PC-9 (cell line): ENCODE data around the gene RFTN1. TPM values are rescaled to one million over a fixed set of nuclear protein-coding genes. Genes with fewer than 3 reads are reported as not detected.

ENCODE experiments used
- BruUV-seq: library from RNA; stranded (reverse); fragments of 400-500 nt; replicated peaks from 2 replicates; lab custom pipeline; 2021; lab: Mats Ljungman, UMichigan
- CTCF ChIA-PET: fragments of 300-600 bp; sonication (Branson Sonifier 250); formaldehyde crosslinking; loops from one replicate; lab custom pipeline; 2022; ENCODE audit warnings: antibody characterized with exemption; lab: Charles Lee
- POLR2A ChIA-PET: fragments of 300-600 bp; sonication (Branson Sonifier 250); formaldehyde crosslinking; loops from one replicate; lab custom pipeline; 2022; ENCODE audit warnings: antibody characterized with exemption; ENCODE audit not compliant: unreplicated experiment; lab: Charles Lee
- DNase-seq, 2 experiments: peaks; one replicate each; pipeline versions ENCODE4 v3.0.0 to v3.0.0-alpha.2; 2015 to 2022; ENCODE audit warnings: mixed read lengths in 1 of 2
- H2AFZ ChIP-seq: fragments of 200-600 bp; sonication (generic); 2 replicates; pipeline ENCODE4 v1.8.1; 2017; ENCODE audit warnings: antibody characterized with exemption
- H3F3A ChIP-seq: fragments of 200-600 bp; sonication (generic); 2 replicates; pipeline ENCODE4 v1.8.1; 2017; ENCODE audit warnings: antibody characterized with exemption, mild to moderate bottlenecking, low read depth; ENCODE audit not compliant: insufficient read depth
- H3K27ac ChIP-seq: fragments of 200-600 bp; sonication (generic); 2 replicates; pipeline ENCODE4 v1.6.1; 2016; ENCODE audit warnings: mixed run types
- H3K27me3 ChIP-seq: fragments of 200-600 bp; sonication (generic); 2 replicates; pipeline ENCODE4 v1.6.1; 2016; ENCODE audit warnings: low read depth, mixed run types; ENCODE audit not compliant: insufficient read depth
- H3K36me3 ChIP-seq: fragments of 200-600 bp; sonication (generic); 2 replicates; pipeline ENCODE4 v1.6.1; 2016; ENCODE audit warnings: low read depth, mixed run types
- H3K4me1 ChIP-seq: fragments of 200-600 bp; sonication (generic); replicated peaks from 2 replicates; pipeline ENCODE4 v1.6.1; 2016; ENCODE audit warnings: mixed run types; ENCODE audit not compliant: insufficient read depth
- H3K4me2 ChIP-seq: fragments of 200-600 bp; sonication (generic); 2 replicates; pipeline ENCODE4 v1.6.1; 2017; ENCODE audit warnings: mixed run types
- H3K4me3 ChIP-seq: fragments of 200-600 bp; sonication (generic); 2 replicates; pipeline ENCODE4 v1.6.1; 2016; ENCODE audit warnings: mixed run types
- H3K79me2 ChIP-seq: fragments of 200-600 bp; sonication (generic); 2 replicates; pipeline ENCODE4 v1.6.1; 2017; ENCODE audit warnings: low read depth, mixed run types
- H3K9me2 ChIP-seq: fragments of 200-600 bp; sonication (generic); 2 replicates; pipeline ENCODE4 v1.8.1; 2017; ENCODE audit warnings: mild to moderate bottlenecking; ENCODE audit not compliant: insufficient read depth
- H3K9me3 ChIP-seq: fragments of 200-600 bp; sonication (generic); 2 replicates; pipeline ENCODE4 v1.8.1; 2016; ENCODE audit warnings: low read depth; ENCODE audit not compliant: insufficient read depth
- H4K20me1 ChIP-seq: fragments of 200-600 bp; sonication (generic); 2 replicates; pipeline ENCODE4 v1.8.1; 2017; ENCODE audit not compliant: insufficient read depth
- EZH2 ChIP-seq: fragments of 200-600 bp; sonication (generic); IDR thresholded peaks from 2 replicates; pipeline ENCODE4 v1.8.0; 2017; ENCODE audit warnings: antibody characterized with exemption, low read depth
- intact Hi-C: fragments of 100-400 bp; cut with micrococcal nuclease; formaldehyde crosslinking; loops from one replicate; pipeline ENCODE4 v1.10.0; 2022; ENCODE audit not compliant: unreplicated experiment
- total RNA-seq: library from RNA; stranded (reverse); gene quantifications from 2 replicates; pipeline ENCODE4 v1.2.3, GENCODE V29; 2021
- TF ChIP-seq, protein P1 (sequence below): fragments of 200-600 bp; sonication (generic); conservative IDR thresholded peaks from 2 replicates; pipeline ENCODE4 v1.6.1; 2017; ENCODE audit warnings: mixed run types, antibody characterized with exemption, mild to moderate bottlenecking, moderate library complexity

The RFTN1 gene
- total RNA-seq, 1 experiment from 2014 or later: 0.41 TPM

DNA sequence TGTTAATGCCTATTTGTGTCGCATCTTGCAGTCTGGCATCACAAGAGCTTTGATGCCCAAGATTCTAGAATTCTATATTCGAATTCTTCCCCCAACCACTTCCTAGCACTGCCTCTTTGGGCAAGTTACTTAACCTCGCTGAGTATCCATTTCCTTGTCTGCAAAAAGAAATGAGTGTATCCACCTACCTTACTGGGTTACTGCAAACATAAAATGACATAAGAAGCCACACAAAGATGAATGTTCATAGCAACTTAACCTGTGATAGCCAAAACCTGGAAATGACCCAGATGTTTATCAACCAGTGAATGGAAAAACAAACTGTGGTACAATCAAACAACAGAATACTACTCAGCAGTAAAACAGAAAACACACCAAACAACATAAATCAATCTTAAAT is 24.9 kb downstream of the RFTN1 start:
- no peak overlapping the region for H3K4me3 ChIP-seq
- POLR2A ChIA-PET: no interaction called here
- H3K4me1 ChIP-seq: no peaks in the 10 kb centered on the region; the same call in 1 of the 2 replicates
- H3F3A ChIP-seq: no peaks in the 10 kb centered on the region
- H2AFZ ChIP-seq: no peak overlapping the region
- TF ChIP-seq, protein P1, sequence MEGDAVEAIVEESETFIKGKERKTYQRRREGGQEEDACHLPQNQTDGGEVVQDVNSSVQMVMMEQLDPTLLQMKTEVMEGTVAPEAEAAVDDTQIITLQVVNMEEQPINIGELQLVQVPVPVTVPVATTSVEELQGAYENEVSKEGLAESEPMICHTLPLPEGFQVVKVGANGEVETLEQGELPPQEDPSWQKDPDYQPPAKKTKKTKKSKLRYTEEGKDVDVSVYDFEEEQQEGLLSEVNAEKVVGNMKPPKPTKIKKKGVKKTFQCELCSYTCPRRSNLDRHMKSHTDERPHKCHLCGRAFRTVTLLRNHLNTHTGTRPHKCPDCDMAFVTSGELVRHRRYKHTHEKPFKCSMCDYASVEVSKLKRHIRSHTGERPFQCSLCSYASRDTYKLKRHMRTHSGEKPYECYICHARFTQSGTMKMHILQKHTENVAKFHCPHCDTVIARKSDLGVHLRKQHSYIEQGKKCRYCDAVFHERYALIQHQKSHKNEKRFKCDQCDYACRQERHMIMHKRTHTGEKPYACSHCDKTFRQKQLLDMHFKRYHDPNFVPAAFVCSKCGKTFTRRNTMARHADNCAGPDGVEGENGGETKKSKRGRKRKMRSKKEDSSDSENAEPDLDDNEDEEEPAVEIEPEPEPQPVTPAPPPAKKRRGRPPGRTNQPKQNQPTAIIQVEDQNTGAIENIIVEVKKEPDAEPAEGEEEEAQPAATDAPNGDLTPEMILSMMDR: no peak
- TF ChIP-seq EZH2: no peak
- CTCF ChIA-PET: no interaction called here
- no TSS peak for BruUV-seq
- H3K27me3 ChIP-seq: peaks cover 11% of the 10 kb centered on the region; the same call in 1 of the 2 replicates
- no peaks in the 10 kb centered on the region for H3K36me3 ChIP-seq
- DNase-seq: no peak
- no peaks in the 10 kb centered on the region for H3K9me2 ChIP-seq
- H4K20me1 ChIP-seq: no peaks in the 10 kb centered on the region
- no peaks in the 10 kb centered on the region for H3K79me2 ChIP-seq
- no peaks in the 10 kb centered on the region for H3K9me3 ChIP-seq
- intact Hi-C loops: no loop called here
- H3K27ac ChIP-seq: no peak overlapping the region
- no peak overlapping the region for H3K4me2 ChIP-seq

DNA sequence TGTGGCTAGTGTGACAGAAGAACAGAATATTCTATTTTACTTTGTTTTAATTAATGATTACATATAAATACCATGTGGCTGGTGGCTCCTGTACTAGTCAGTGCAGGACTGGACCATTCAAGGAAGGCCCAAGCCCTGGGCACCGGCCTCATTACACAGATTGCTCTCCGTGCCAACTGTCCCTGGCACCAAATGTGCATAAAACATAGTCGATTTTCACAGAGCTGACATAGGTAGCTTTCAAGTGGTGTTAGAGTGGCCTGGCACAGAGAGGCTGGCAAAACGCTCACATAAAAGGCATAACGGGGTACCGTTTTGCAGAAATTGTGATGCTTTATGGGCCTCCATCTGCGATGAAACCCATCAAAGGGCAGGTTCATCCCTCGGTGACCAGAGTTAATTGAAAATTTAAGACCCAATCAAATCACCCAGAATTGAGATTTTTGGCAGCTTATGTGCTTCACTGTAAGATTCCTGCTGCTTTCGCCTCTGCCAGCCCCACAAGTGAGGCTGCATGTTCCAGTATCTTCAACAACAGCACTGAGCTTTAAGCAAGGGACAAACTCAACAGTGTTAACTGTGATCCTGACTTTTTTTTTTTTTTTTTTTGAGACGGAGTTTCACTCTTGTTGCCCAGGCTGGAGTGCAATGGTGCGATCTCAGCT is 25.9 kb downstream of the RFTN1 start:
- H3F3A ChIP-seq: no peaks in the 10 kb centered on the region
- H3K27me3 ChIP-seq: peaks cover 11% of the 10 kb centered on the region; the same call in 1 of the 2 replicates
- no peaks in the 10 kb centered on the region for H3K36me3 ChIP-seq
- no peaks in the 10 kb centered on the region for H3K9me3 ChIP-seq
- no peaks in the 10 kb centered on the region for H4K20me1 ChIP-seq
- H3K4me2 ChIP-seq: no peak overlapping the region
- no peak overlapping the region for H3K4me3 ChIP-seq
- no peaks in the 10 kb centered on the region; the same call in 1 of the 2 replicates for H3K4me1 ChIP-seq
- no peak for DNase-seq
- no peak overlapping the region for H3K27ac ChIP-seq
- no peaks in the 10 kb centered on the region for H3K9me2 ChIP-seq
- CTCF ChIA-PET: no interaction called here
- no TSS peak for BruUV-seq
- intact Hi-C loops: no loop called here
- H3K79me2 ChIP-seq: no peaks in the 10 kb centered on the region
- H2AFZ ChIP-seq: no peak overlapping the region
- POLR2A ChIA-PET: no interaction called here
- TF ChIP-seq, protein P1: no peak
- no peak for TF ChIP-seq EZH2

DNA sequence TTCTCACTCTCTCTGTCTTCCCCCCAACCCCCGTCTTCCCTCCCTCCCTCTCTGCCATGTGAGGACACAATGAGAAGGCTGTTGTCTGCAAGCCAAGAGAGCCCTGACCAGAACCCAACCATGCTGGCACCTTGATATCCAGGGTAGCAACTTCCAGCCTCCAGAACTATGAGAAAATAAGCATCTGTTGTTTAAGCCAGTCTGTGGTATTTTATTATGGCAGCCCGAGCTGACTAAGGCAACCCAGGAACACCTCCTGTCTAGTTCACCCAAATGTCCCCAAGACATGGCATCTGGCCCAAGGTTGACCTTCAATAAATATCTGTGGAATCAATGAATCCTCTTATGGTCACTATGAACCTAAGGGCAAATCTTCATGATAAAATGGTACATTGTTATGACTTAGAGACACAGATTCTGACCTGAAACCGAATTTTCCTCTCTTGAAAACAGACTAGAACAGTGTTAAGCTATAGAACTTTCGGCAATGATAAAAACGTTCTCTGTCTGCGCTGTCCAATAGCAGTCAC is 26.5 kb downstream of the RFTN1 start:
- TF ChIP-seq, protein P1: no peak
- TF ChIP-seq EZH2: no peak
- BruUV-seq: no TSS peak
- intact Hi-C loops: no loop called here

More for the DNA sequence above, 26.5 kb downstream of the RFTN1 start:
- Histone ChIP-seq H3K9me3 (no peaks in the 10 kb centered on the region), H4K20me1 (no peaks in the 10 kb centered on the region), H3K27ac (no peak overlapping the region), H3F3A (no peaks in the 10 kb centered on the region), H2AFZ (no peak overlapping the region), H3K27me3 (peaks cover 11% of the 10 kb centered on the region; the same call in 1 of the 2 replicates), H3K9me2 (no peaks in the 10 kb centered on the region), H3K4me2 (no peak overlapping the region), H3K79me2 (no peaks in the 10 kb centered on the region), H3K4me1 (no peaks in the 10 kb centered on the region; the same call in 1 of the 2 replicates), H3K36me3 (no peaks in the 10 kb centered on the region), H3K4me3 (no peak overlapping the region)
- DNase-seq: no peak
- POLR2A ChIA-PET: no interaction called here
- CTCF ChIA-PET: no interaction called here
